NCI-H446 treated with DMSO at 0.1 percent for 48 hours (cell line): ENCODE data around the gene AUTS2.

Experiments
- DNase-seq: peaks from one replicate; lab custom pipeline; 2025; lab: John Stamatoyannopoulos, UW

AUTS2 gene

DNA sequence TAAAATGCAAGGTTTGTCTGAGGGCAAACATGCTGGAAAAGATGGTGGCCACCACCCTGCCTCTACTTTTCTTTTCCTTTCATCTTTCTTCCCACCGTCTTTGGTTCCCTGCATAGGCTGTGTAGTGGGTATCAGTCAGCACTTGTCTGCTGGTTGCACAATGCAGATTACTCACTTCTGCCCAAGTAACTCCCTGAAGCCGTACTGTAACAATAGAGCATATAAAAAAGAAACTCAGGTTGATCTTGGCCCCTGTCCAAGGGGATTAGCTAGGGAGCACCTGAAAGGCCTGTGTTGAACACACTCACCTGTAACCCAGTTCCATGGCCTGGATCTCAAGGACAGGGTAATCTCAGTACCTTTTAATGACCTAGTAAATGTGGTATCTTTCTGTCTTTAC is 1000.7 kb downstream of the AUTS2 start:
- no peak for DNase-seq

DNA sequence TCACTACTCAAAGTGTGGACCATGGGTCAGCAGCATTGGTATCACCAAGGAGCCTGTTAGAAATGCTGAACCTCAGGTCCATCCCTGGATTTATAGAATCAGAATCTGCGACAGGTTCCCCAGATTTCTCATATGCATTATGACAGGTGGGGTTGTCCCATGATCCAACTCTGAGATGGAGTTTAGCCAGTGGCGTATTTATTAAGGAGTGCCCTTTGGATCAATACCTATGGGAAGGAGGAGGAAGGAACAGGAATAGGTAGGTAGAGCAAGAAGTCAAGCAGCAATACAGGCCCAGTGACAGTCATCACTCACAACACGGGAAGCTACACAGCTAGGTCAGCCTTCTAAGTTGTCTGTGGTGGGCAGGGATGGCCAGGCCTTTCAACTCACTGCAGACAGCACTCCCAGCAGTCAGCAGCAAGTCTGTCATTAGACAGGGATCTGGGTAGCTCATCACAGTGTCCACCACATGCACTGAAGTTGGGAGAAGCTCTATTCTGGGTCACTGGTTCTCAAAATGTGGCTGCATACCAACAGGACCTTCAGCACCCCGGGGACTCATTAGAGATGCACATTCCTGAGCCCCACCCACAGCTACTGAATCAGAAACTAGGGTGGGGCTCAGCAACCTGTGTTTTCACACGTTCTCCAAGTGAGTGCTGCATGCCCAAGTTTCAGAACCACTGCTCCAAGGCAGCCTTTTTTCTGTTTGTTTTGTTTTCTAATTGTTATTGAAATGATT is 1001.3 kb downstream of the AUTS2 start:
- no peak for DNase-seq

DNA sequence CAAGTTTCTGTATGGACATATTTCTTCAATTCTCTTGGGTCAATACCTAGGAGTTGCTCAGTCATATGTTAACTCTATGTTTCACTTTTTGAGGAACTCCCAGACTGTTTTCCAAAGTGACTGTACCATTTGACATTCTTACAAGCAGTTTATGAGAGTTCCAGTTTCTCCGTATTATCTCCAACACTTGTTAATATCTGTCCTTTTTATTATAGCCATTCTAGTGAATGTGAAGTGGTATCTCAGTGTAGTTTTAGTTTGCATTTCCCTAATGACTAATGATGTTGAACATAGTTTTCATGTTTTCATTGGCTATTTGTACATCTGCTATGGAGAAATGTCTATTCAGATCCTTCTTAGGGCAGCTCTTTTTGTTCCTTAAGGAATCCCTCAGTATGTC is 1002.7 kb downstream of the AUTS2 start:
- no peak for DNase-seq

DNA sequence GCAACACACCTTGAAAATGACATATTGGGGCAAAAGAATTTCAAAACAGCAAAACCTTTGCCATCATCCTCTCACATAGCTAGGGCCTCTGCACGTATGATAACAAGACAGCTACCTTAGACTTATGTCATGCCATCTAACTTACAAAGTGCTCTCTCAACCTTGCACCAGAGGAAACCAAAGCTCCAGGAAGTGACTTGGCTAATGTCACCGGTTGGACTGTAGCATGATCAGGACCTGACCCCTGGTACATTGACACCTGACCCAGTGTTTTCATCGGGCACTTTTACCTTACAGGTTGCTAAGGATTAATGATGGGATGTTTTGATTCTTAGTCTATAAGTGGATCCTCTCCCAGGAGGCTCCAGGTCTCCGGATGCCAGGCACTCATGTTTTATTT is 1003.8 kb downstream of the AUTS2 start:
- no peak for DNase-seq

DNA sequence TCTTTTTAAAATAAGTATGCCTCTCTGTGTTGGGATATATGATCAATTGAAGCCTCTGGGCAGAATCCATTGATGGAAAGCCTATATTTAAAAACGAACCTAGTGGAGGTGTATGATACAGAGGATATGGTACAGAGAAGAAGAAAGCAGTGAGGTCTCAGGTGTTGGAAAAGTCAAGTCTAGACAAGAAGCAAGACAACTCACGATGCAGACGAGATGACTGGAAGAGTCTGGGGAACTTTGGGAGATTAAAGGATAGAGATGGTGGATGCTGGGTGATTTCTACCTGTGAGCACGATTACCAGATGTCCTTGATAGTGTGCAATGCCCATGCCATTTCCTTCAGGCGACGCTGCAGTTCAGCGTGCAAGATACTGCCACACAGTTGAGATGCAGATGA is 1009.0 kb downstream of the AUTS2 start:
- DNase-seq: no peak

DNA sequence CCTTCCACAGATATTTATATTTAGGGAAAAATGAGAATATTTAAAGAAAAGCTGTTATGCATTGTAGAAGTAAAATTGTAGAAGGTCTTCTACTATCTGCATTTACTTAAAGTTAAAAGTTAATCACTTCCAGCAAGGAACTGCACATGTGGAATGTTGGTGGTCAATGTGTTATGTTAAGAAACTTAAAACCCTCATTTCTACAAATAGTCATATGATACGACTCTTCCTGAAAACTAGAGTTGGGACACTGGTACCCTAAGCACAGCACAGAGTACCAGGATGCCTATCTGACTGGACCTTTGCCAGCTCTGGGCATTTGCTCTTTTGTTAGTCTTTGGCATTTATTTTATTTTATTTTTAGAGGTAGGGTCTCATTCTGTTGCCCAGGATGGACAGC is 1009.5 kb downstream of the AUTS2 start:
- no peak for DNase-seq

DNA sequence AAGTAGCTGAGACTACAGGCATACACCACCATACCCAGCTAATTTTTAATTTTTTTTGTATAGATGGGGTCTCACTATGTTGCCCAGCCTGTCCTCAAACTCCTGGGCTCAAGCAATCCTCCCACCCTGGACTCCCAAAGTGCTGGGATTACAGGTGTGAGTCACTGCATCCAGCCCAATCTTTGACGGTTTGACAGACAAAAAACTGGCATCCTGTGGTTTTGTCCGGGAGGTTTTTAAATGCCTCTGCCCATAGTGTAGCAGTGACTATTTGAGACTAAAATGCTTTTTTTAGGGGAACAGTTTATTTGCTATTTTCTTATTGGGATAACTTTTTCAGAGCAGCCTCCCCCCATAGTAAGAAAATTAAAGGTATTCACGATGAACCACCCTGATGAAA is 1010.0 kb downstream of the AUTS2 start:
- no peak for DNase-seq

DNA sequence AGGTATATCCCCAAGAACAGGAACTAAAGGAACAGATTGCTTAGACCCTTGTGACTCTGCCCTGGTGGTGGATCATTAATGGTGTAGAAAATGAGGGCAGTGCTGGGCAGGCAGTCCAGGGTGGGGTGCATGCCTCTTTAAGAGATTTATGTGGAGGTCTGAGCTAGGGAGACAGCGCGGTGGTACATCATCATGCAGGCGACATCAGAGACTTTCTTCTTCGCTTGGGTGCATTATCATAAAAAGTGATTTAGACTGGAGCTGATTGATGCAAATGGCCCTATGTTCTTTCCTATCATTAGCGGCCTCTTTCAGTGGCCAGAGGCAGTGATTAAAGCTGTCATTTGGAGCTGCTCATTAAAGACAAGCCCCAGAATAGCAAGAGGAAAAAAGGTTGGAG is 1014.5 kb downstream of the AUTS2 start:
- DNase-seq: no peak

DNA sequence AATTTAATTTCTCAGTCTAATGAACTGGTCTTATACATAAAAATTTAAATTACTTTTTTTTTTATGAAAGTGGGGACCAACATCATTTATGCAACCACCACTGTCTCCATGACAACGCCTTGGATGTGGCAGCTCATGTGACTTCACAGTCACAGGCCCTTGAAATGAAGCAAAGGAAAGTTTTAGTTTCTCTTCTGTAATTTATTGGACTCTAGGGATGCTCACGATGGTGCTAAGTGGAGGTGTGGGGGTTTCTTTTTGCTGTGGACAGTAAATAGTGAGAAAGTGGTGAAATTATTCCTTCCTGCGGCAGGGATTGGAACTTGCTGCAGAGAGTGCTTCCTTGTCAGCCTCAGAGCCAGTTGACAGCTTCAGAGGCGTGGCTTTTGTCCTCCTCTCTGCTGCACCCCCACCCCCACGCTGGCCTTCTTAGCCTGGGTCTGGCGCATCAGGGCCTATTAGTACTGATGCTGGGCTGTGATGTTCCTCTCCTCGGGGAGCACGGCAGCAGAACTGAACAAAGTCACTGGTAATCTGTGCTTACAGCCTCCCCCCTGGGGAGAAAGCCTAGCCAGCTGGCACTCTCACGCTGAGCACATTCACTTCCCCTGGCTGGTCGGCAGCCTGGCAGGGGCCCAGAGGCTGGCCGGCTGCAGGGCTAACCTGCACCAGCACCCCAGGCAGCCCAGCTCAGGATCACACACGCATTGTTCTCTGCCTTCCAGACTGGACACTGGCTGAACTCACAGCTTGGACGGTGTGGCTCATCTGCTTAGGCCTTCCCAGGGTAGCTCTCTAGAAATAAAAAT is 1016.2 kb downstream of the AUTS2 start:
- peak; percentile 92 for DNase-seq

DNA sequence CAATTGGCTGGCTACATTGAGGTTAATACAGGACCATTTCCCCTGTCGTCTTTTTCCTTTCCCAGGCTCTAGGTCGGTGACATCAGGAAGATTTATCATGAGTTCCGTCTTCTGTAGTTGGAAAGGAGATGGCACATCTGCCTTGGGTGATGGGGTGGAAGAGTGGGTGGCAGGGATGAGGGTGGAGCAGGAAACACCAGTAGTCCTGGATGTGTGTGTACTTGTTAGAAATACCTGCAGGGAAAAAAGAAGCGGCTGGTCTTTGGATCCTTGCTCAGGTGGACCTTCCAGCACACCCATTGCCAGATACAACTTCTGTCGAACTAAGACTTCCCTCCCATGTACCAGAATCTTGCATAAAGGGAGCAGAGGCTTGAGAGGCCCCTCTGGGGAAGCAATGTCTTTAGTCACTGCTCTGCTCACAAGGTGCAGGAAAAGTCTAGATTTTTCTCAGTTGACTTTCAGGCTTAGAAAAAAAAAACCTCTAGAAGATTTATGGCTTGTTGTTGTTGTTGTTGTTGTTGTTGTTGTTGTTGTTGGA is 1016.9 kb downstream of the AUTS2 start:
- no peak for DNase-seq

DNA sequence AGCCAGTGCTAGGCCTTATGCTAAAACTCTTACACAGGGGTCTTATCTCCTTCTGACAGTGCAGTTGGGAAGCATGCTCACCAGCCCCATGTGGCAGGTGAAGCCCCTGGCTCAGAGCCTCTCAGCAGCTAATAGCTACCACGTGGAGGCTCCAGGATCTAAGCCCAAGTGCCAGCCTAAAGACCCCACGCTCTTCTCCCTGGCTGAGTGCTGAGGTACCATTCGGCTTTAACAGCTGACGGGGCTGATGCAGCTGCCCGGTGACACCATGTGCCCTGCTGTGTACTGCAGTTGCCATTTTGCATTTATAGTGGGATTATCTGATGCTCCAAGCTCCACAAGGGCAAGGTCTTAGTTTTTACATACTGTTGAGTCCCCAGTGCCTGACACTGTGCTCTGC is 1017.9 kb downstream of the AUTS2 start:
- no peak for DNase-seq

DNA sequence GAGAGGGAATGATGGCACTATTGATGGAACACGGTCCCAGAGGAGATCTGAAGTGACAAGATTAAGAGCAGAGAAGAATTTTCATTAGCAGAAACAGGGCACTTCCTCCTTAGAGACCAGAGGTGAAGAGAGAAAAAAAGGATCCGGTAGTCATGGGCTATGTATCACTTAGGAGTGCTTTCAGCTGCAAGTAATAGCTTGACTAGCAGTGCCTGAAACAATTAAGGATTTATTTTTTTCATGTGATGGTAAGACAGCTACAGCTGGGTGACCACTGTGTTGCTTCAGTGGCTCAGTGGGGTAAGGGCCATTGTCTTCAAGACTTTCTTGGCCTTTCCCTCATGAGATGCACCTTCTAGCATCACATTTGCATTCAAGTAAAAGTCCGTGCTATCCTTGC is 1018.5 kb downstream of the AUTS2 start:
- DNase-seq: no peak

DNA sequence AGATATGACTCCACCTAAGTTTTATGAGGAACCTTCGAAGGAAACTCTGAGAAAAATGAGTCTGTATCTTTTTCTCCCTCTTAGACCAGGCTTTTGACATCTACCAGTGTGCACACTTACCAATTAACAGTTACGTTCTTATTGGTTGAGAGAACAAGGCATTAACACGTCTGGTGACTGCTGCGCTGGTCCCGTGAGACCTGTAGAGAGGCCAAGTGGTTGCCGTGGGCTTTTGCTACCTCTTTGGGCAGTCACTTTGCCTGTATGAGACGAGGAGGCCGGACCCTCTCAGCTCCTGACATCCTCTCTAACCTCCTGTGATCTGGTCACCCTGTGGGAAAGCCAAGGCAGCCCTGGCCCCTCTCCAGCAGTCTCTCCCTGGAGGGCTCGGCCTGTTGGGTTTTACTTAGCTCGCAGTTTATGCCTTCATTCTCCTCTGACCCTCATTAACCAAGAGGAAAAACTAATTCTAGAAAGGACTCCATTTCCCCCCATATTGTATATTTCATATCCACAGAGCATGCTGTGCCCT is 1019.8 kb downstream of the AUTS2 start:
- no peak for DNase-seq

DNA sequence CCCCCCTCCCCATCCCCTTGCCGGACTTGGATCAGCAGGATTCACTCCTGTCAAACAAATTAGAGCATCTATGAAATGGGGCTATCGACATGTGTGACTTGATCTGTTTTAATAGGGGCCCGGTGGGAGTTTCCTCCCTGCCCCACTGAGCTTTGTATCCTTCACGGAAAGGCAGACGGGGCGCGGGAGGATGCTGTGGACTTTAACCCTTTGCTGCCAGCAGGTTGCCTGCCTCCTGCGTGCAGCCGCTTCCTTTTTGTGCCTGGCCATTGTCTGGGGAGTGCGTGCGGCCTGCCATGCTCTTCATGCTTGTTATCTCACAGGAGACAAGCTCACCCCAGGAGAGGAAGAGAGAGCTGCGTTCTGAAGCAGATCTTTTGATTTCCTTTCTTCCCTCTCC is 1020.9 kb downstream of the AUTS2 start:
- DNase-seq: no peak

DNA sequence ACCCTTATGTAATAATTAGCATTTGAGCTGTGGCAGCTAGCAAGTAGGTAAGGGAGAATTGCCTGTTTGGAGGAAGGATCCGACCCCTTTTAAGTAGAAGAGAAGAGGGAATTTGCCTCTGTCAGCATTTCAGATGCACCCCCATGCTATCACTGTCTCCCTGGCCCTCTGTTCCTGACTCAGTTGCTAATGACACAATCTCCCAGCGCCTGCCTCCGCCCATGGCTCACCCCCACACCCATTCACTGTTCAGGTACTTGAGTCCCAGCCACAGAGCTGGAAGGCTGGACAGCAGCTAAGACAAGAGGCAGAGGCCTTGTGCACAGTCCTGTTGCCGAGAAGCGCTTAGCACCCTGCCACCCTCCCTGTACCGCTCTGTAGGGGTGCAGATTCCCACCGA is 1021.4 kb downstream of the AUTS2 start:
- no peak for DNase-seq

DNA sequence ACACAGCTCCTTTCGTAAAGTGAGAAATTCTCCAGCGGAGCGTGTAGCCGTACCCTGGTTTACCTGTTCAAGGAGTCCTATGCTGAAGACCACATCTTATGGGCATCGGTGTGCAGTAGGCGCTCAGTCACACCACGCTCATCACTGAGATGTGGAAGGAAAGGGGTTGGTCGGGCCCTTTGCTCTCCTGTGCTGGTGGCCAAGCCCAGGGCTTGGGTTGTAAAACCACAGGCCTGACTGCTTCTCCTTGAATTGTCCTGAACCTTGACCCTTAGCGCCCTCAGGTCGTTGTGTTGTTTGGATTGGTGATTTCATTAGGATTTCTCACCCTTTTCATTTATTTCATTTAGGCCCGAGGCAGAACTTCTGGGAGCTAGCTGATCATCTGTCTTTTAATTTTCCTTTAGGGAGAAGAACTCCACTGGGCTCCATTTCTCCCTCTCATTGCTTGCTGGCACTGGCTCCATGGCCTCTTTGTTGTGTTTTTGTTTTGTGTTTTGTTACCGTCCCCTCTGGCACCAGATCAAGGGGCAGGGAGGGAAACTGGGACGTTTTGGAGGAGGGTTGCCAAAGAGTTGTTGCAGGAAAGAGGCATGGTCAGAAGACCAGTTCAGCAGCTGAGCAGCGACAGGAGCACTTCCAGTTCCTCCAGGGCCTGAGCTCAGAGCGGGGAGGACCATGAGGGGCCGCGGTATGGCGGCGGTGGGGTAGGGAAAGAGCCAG is 1022.2 kb downstream of the AUTS2 start:
- no peak for DNase-seq

DNA sequence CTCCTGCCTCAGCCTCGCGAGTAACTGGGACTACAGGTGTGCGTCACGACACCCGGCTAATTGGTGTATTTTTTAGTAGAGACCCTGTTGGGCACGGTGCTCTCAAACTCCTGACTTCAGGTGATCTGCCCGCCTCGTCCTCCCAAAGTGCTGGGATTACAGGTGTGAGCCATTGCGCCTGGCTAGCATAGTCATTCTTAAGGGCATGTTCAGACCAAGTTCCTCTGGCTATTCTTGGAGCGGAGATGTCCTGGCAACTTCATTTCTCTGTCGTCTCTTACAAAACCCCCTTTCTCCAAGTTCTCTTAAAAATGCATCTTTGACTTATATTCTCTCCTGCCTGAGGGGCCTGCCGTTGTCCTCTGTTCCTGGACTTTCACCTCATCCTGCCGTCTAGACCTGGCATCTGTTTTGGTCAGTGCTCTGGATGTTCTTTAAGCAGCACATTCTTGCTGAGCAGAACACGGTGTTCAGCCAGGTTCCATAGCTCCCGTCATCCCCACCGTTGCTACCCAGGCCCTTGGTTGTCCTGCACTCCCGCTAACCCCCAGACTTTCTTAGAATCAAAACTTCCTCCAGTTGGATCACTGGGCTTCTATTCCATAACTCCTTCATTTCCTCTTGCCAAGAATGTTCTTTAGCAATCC is 1023.8 kb downstream of the AUTS2 start:
- DNase-seq: no peak

DNA sequence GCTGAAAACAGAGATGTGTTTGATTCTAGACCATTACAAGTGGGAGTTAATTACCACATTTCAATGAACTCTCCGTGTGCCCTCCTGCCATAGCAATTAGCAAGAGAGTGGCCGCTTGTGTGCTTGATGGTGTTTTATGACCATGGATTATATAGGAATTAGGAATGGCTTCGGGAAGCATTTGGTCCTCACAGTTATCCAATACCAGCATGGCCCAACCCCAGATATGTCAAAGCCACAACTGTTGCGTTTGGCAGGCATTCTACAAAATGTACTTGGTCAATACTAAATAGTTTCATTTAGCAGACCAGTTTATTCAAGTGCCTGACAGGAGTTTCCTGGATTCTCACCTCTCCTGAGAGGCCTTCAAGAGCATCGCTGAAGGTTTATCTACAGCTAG is 1024.7 kb downstream of the AUTS2 start:
- DNase-seq: no peak

DNA sequence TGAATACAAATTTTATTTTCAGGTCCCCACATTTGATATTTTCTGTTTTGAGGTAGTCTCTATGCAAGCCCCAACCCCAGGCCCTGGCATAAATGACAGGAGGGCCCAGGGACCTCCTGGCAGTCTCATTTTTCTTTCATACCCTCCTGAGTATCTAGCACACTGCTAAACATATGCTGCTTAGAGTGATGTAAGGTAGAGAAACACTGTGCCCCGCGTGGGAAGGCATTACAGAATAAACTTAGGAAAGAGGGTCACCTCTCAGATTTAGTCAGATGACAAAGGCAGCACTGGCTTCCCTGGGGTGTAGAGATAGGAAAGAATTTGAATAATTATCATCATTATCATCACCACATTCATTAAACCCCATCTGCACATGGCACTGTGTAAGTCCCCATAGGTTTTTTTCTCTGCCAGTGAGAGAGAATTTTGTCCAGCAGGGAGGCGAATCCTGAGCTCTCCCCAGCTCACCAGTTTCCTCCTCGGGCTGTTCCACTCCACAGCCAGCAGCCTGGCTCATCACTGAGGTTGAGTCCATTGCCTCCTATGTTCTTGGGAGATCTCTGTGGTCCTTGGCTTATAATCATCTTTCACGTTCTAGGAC is 1026.3 kb downstream of the AUTS2 start:
- no peak for DNase-seq

DNA sequence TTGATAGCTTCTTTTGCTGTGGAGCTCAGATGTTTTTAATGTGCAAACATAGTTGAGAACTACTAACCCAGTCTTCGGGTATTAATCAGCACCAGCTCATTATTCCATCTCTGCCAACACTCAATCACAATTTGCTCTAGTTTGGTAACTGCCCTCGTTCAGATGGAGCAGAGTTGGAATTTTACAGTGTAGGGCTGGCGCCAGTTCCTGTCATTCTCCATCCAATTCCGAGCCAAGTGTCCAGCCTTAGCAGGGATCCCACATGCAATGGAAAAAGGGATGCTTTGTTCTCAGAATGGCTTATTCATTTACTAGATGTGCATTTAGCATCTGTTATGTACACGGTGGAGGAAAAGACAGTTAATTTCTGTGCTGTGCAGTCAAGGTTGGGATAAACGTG is 1029.2 kb downstream of the AUTS2 start:
- peak; percentile 47 for DNase-seq

DNA sequence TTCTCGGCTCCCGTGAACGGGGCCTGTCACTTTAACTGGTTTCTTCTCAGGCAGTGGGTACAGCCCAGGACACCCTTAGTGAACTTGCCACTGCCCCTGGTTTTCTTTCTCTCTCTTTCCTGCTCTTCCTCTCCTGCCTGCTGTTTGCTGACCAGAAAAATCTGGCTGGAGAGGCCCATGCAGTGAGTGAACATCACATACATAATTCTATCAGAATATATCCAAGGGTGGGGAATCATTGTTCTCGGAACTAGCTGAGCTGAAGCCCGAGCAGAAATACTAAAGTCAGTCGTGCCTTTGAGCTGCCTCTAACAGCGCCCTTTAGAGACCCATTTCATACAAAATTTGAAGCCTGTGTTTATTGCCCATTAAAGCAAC is 1032.2 kb downstream of the AUTS2 start:
- DNase-seq: no peak
